Neural cell (in vitro differentiated cells): ENCODE data around the gene GABBR2. TPM values are rescaled to one million over a fixed set of nuclear protein-coding genes. Genes with fewer than 3 reads are reported as not detected.

Experiments used
- H2AFZ ChIP-seq: fragments of 200-600, 300-800 bp; sonication (generic), shearing (Covaris generic); 2 replicates; pipeline ENCODE4 v1.6.0; 2014; ENCODE audit warnings: low read depth, mild to moderate bottlenecking, antibody characterized with exemption, low read length, moderate library complexity
- H3F3A ChIP-seq: fragments of 200-600 bp; shearing (Covaris generic); 2 replicates; pipeline ENCODE4 v1.6.1; 2016; ENCODE audit warnings: mild to moderate bottlenecking, moderate library complexity, mixed read lengths, antibody characterized with exemption, low read length; ENCODE audit not compliant: insufficient read depth, poor library complexity, severe bottlenecking
- H3K27ac ChIP-seq: fragments of 200-600, 300-800 bp; sonication (generic), shearing (Covaris generic); 2 replicates; pipeline ENCODE4 v1.5.1; 2014; ENCODE audit warnings: mild to moderate bottlenecking, low read length, moderate library complexity
- H3K27me3 ChIP-seq: fragments of 300-800, 200-600 bp; sonication (generic), shearing (Covaris generic); 2 replicates; pipeline ENCODE4 v1.6.0; 2014; ENCODE audit warnings: mild to moderate bottlenecking, low read depth, low read length, moderate library complexity; ENCODE audit not compliant: insufficient read depth
- H3K36me3 ChIP-seq: fragments of 300-800, 200-600 bp; sonication (generic), shearing (Covaris generic); 2 replicates; pipeline ENCODE4 v1.5.1; 2014; ENCODE audit warnings: mild to moderate bottlenecking, antibody characterized with exemption, low read length, moderate library complexity; ENCODE audit not compliant: insufficient read depth
- H3K4me2 ChIP-seq: fragments of 300-800, 200-600 bp; sonication (generic), shearing (Covaris generic); 2 replicates; pipeline ENCODE4 v1.6.0; 2014; ENCODE audit warnings: mild to moderate bottlenecking, low read length
- H3K4me3 ChIP-seq: fragments of 300-800, 200-600 bp; sonication (generic), shearing (Covaris generic); 2 replicates; pipeline ENCODE4 v1.5.1; 2014; ENCODE audit warnings: mild to moderate bottlenecking, low read length, moderate library complexity
- H3K79me2 ChIP-seq: fragments of 200-600 bp; shearing (Covaris generic); replicated peaks from 2 replicates; pipeline ENCODE4 v1.6.0; 2014; ENCODE audit warnings: mild to moderate bottlenecking, low read length, moderate library complexity; ENCODE audit not compliant: insufficient read depth
- H3K9ac ChIP-seq: fragments of 300-800, 200-600 bp; sonication (generic), shearing (Covaris generic); 2 replicates; pipeline ENCODE4 v1.6.1; 2016; ENCODE audit warnings: mild to moderate bottlenecking, low read length, mixed read lengths
- H3K9me2 ChIP-seq: fragments of 200-600 bp; shearing (Covaris generic); 2 replicates; pipeline ENCODE4 v1.6.1; 2016; ENCODE audit warnings: mild to moderate bottlenecking, low read length, mixed read lengths; ENCODE audit not compliant: insufficient read depth
- H3K9me3 ChIP-seq: fragments of 200-600, 300-800 bp; sonication (generic), shearing (Covaris generic); 2 replicates; pipeline ENCODE4 v1.6.1; 2016; ENCODE audit warnings: mild to moderate bottlenecking, mixed run types, low read length, moderate library complexity, mixed read lengths
- H4K20me1 ChIP-seq: fragments of 200-600 bp; shearing (Covaris generic); 2 replicates; pipeline ENCODE4 v1.6.1; 2016; ENCODE audit warnings: mild to moderate bottlenecking, mixed run types; ENCODE audit not compliant: insufficient read depth
- EP300 ChIP-seq: fragments of 450-650 bp; conservative IDR thresholded peaks from 2 replicates; pipeline ENCODE4 v1.6.1; 2014; ENCODE audit warnings: antibody characterized with exemption, mild to moderate bottlenecking, moderate library complexity; ENCODE audit not compliant: poor library complexity, severe bottlenecking
- EZH2 ChIP-seq: fragments of 200-600, 300-800 bp; shearing (Covaris generic), sonication (generic); IDR thresholded peaks from 2 replicates; pipeline ENCODE4 v1.6.1; 2014; ENCODE audit warnings: antibody characterized with exemption, low read length, borderline replicate concordance, mild to moderate bottlenecking; ENCODE audit not compliant: insufficient read depth, poor library complexity, severe bottlenecking
- MXI1 ChIP-seq: fragments of 450-650 bp; conservative IDR thresholded peaks from 2 replicates; pipeline ENCODE4 v1.6.1; 2014; ENCODE audit warnings: antibody characterized with exemption, mild to moderate bottlenecking; ENCODE audit not compliant: poor library complexity, severe bottlenecking
- POLR2AphosphoS5 ChIP-seq: IDR thresholded peaks from 2 replicates; pipeline ENCODE4 v1.6.1; 2012
- RAD21 ChIP-seq: fragments of 450-650 bp; conservative IDR thresholded peaks from 2 replicates; pipeline ENCODE4 v1.6.1; 2014; ENCODE audit warnings: antibody characterized with exemption, mild to moderate bottlenecking, moderate library complexity
- REST ChIP-seq: IDR thresholded peaks from 2 replicates; pipeline ENCODE4 v1.6.1; 2012; ENCODE audit warnings: borderline replicate concordance
- SMC3 ChIP-seq: fragments of 450-650 bp; conservative IDR thresholded peaks from 2 replicates; pipeline ENCODE4 v1.6.1; 2014; ENCODE audit warnings: antibody characterized with exemption, mild to moderate bottlenecking, moderate library complexity; ENCODE audit not compliant: poor library complexity
- TAF1 ChIP-seq: IDR thresholded peaks from 2 replicates; pipeline ENCODE4 v1.6.1; 2012; ENCODE audit warnings: low read depth
- polyA plus RNA-seq: library from polyadenylated mRNA; depleted of rRNA; stranded (reverse); fragments of >200 nt; gene quantifications from 2 replicates; pipeline ENCODE4 v1.2.3, GENCODE V29; 2014
- TF ChIP-seq, protein P1 (sequence below): fragments of 450-650 bp; IDR thresholded peaks from 2 replicates; pipeline ENCODE4 v1.5.1; 2014; ENCODE audit warnings: antibody characterized with exemption, mild to moderate bottlenecking, moderate library complexity; ENCODE audit not compliant: poor library complexity, severe bottlenecking

Gene GABBR2
- polyA plus RNA-seq, 1 donor from 2014 or later = 7.1 TPM

- Histone ChIP-seq H4K20me1 (no peaks in the 10 kb centered on the region), H3K27ac (no peak overlapping the region), H3K9me2 (no peaks in the 10 kb centered on the region), H3K9ac (no peak overlapping the region), H3K79me2 (no peaks in the 10 kb centered on the region), H3K4me3 (no peak overlapping the region), H3K4me2 (no peak overlapping the region), H3K36me3 (peaks cover under 1% of the 10 kb centered on the region), H3F3A (no peaks in the 10 kb centered on the region), H2AFZ (no peak overlapping the region), H3K9me3 (no peaks in the 10 kb centered on the region), H3K27me3 (no peaks in the 10 kb centered on the region)
- TF ChIP-seq REST = no peak
Observed at GRCh38 chr9:98287384-98287783, 421.4 kb downstream of the GABBR2 start.

- Histone ChIP-seq H4K20me1 (no peaks in the 10 kb centered on the region), H3K9me3 (no peaks in the 10 kb centered on the region), H3K4me2 (no peak overlapping the region), H3F3A (no peaks in the 10 kb centered on the region), H3K4me3 (no peak overlapping the region), H3K9me2 (no peaks in the 10 kb centered on the region), H3K79me2 (no peaks in the 10 kb centered on the region), H3K27me3 (no peaks in the 10 kb centered on the region), H3K27ac (no peak overlapping the region), H3K36me3 (no peaks in the 10 kb centered on the region), H3K9ac (no peak overlapping the region), H2AFZ (no peak overlapping the region)
- TF ChIP-seq EZH2 (no peak), TAF1 (no peak), REST (no peak), POLR2AphosphoS5 (no peak), RAD21 (no peak), EP300 (no peak), SMC3 (no peak), MXI1 (no peak)
- TF ChIP-seq, protein P1, sequence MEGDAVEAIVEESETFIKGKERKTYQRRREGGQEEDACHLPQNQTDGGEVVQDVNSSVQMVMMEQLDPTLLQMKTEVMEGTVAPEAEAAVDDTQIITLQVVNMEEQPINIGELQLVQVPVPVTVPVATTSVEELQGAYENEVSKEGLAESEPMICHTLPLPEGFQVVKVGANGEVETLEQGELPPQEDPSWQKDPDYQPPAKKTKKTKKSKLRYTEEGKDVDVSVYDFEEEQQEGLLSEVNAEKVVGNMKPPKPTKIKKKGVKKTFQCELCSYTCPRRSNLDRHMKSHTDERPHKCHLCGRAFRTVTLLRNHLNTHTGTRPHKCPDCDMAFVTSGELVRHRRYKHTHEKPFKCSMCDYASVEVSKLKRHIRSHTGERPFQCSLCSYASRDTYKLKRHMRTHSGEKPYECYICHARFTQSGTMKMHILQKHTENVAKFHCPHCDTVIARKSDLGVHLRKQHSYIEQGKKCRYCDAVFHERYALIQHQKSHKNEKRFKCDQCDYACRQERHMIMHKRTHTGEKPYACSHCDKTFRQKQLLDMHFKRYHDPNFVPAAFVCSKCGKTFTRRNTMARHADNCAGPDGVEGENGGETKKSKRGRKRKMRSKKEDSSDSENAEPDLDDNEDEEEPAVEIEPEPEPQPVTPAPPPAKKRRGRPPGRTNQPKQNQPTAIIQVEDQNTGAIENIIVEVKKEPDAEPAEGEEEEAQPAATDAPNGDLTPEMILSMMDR = no peak
Observed at GRCh38 chr9:98285446-98285845, 423.3 kb downstream of the GABBR2 start.
